CD4-positive, alpha-beta T cell treated with Interleukin-17A for 1 hour (primary cell): ENCODE results near the gene SRGAP3.

Source experiments
- DNase-seq: peaks from one replicate; pipeline ENCODE4 v3.0.0-alpha.2; 2020

Gene SRGAP3

DNA sequence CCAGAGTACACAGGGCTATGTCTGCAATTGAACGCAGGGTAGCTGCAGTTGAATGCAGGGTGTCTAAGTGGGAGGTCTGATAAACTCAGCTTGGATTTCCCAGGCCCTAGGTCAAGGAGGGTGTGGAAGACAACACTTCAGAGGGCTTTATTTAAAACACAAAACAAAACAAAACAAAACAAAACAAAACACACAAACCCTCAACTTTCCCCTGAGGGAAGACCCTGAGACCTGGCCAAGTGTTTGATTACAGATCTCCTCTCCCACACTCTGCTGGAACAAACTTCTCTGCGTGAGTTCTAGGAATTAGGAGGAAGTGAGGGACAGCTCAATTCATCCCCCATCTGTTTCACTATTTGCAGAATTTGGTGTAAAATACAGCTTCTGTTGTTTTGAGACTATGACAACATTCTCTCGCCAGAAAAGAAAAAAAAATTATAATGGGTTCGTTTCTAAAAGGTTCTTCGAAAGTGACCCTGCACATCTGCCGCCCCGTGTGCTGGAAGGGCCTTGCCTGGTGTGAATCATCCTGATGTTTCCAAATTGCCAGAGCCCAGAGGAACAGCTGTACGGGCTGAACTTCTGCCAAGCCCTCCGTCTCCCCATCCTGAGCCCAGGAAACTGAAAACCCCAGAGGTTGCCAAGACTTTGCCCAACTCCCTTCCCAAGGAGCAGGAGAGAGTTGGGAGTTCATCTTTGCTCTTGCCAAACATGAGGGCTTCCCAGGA is 212.9 kb downstream of the SRGAP3 start:
- DNase-seq, result no peak

DNA sequence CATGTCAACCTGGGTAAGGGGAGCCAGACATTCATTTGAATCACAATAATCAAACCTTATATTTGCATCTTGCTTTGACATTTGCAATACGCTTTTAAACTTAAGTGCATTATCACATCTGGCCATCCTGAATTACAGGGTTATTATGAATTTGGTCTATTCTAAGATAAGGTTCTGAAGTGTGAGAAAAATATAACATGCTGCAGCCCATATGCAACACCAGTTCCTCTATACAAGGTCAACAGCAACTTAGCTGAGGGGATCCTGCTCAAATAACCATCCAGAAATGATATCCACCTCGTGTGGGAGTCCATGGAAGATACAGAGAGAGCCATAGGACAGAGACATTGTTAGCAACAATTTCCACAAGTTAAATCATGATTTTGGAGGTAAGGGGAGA is 213.5 kb downstream of the SRGAP3 start:
- no peak for DNase-seq

DNA sequence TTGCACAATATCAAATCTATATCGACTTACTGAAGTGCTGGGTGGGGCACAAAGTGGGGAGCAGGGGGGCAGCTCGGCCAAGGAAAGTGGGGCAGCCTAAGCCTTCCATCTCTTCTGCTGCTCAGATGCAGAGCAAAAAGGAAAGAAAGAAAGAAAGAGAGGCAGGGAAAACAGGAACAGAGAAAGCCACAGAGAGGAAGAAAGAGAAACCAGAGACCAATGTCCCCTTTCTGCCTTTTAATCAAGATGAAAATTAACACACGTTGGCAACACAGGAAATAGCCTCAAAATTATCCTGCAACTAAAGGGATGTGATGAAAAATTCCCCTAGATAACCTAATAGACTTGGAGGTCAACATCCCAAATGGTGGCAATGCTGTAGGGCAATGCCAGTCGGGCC is 214.0 kb downstream of the SRGAP3 start:
- no peak for DNase-seq

DNA sequence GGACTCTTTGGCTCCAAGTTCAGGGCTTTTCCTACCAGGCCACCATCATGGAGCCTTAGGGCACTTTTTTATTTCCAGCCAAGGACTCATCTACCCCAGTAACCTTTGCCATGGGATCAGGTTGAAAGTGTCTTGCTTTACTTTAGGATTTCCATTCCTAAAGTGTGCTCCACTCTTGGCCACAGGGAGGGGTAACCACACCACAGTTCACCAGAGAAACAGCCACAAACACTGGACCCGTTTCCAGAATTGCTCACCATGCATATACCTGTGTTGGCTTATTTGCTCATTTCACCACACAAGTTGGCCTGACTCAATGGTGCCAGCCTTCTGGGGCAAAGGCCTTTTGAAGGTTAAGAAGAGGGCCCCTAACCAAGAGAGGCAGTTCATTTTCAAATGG is 215.6 kb downstream of the SRGAP3 start:
- DNase-seq, result no peak

DNA sequence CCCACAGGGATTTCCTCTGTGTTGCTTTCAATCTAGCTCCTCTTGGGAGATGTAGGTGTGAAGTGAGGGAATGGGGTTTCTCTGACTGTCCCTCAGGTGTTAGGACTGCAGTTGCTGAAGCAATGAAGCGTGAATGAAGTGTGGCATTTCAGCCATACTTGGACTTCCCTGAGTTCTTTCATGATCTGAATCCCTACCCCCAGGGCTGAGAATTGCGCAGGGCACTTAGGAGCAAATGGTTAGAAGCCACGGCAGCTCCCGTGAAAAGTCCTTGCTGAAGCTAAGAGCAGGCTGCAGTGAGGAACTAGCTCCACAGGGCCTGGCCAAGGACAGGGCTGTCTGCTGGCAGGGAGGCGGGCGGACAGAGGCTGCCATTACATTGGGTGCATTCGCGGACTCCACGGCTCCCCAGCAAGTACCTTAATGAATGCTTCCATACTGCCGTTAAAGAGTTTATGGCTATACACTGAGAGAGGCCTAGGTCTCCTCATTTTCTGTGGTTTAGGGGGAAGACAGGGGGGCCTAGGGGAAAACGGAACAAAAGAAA is 217.1 kb downstream of the SRGAP3 start:
- DNase-seq, result no peak

DNA sequence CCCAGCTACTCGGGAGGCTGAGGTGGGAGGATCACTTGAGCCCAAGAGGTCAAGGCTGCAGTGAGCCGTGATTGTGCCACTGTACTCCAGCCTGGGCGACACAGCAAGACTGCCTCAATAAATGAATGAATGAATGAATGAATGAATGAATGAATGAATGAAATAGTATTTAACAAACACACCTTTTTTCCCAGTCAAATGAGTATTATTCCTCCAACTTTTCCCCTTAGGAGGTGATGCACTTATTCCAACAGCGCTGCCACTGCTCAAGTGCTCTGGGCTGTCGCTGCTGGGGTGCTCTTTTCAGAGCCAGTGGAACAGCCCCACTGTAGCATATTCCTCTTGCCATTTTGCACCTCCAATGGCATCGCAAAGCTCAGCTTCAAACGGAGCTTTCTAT is 219.4 kb downstream of the SRGAP3 start:
- DNase-seq, result no peak

DNA sequence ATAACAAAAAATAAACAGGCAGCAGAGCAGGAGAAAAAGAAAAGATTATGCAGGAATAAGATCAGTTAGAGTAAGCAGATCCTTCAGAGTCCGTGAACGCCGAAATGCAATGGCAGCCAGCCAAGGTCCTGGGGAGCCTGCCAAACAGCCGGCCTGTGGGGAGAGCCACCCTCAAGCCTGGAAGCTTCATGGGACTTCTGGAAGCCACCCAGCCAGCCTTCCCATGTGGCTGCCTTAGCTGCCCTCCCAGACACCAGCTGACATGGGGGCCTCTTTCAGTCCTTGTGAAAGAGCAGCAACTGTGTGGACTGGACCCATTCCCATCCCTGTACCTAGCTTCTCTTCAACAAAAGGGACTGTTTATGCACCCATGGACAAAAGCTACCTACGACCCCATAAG is 221.3 kb downstream of the SRGAP3 start:
- no peak for DNase-seq

DNA sequence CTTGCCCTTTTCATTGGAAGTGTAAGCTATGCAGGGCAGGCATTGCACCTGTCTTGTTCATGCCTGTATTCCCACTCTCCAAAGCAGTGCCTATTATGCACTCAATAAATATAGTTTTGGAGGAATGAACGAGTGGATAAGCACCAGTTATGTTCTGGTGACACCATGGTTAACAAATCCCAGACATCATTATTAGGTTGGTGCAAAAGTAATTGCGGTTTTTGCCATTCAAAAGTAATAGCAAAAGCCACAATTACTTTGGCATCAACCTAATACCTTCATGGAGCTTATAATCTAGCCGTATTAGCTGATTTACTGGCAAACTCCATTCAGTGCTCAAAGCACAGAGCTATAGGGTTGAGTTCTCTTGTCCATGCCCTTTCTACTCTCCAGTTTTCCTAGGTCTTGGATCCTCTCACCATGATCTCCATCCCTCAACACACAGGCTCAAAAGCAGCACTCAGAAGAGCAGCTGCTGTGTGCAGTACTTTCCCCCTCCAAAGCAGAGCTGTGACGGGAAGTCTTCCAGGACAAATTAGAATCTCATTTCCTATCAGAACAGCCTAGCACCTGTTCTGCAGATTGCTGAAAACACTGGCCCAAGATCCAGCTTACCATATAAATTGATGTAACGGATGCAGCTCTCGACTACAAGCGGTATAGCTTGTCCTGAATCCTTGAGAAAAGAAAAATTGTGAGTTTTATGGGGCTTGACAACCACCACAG is 223.0 kb downstream of the SRGAP3 start:
- DNase-seq, result no peak

DNA sequence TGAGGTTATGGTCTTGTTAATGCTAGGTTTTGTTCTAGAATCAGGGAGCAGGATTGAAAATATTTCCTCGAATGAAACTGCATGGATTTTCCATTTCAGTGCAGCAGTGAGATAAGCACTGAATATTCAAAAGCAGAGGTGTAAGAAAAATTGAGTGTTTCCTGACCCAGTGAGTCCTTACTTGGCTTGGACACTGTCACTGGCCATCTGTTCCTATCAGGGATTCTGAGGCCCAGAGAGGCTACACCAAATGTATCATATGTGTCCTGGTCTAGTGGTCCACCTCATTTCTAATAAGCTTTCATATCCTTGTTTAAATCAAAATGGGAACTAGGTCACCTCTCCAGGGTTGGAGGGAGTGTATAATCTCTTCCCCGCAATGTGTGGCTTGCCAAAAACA is 225.1 kb downstream of the SRGAP3 start:
- DNase-seq, result no peak

DNA sequence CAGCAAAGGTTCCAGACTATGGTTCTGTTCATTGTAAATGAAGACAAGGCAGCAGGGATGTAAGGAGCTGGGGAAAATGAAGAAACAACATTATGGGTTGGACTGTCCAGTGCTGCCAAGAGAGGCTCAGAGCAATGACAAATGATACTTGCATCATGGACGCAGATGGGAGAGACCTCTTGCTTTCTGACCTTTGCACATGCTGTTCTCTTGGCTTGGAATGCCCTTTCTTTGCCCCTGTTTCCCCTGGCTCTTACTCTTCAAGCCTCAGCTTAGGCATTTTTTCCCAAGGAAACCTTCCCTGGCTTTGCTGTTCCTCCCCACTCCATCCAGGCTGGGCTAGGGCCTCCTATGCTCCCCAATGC is 226.2 kb downstream of the SRGAP3 start:
- DNase-seq, result no peak

DNA sequence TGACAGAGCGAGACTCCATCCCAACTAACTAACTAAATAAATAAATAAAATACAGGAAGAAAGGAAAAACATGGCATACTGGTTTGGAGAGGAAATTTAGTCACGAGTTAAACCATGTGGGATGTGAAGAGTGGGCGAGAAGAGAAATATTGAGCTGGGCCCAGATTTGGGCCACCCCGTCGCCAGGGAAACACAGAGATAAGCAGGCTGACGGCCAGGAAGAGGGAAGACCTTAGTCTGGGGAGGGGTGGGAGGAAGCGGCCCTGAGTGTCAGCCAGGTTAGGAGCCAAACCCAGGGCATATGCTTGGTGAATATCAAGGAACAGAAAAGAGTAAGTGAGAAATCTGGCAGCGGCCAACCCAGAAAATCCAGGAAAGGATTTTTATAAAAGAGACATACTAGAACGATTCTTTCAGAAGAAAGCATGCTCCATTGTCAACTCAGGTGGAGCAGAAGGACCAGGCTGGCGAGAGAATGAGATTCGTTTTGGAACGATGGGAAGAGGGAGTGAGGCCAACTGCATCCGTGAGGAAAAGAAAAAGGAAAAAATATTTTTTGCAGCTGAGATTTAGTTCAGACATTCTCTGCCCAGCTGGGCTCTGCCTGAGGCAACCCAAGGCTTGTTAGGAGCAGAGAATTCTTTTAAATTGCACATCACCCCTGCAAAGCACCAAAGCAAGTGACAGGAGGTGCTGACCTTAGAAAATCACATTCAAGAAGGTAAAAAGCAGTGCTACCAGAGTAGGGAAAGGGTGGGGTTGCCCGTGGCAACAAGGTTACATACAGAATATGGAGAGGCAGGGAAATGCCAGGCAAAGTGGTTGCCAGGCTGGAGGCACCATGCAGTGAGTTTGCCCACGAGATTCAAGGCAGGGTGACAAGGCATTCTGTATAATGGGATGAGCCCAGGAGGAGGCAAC is 226.9 kb downstream of the SRGAP3 start:
- DNase-seq, result no peak

DNA sequence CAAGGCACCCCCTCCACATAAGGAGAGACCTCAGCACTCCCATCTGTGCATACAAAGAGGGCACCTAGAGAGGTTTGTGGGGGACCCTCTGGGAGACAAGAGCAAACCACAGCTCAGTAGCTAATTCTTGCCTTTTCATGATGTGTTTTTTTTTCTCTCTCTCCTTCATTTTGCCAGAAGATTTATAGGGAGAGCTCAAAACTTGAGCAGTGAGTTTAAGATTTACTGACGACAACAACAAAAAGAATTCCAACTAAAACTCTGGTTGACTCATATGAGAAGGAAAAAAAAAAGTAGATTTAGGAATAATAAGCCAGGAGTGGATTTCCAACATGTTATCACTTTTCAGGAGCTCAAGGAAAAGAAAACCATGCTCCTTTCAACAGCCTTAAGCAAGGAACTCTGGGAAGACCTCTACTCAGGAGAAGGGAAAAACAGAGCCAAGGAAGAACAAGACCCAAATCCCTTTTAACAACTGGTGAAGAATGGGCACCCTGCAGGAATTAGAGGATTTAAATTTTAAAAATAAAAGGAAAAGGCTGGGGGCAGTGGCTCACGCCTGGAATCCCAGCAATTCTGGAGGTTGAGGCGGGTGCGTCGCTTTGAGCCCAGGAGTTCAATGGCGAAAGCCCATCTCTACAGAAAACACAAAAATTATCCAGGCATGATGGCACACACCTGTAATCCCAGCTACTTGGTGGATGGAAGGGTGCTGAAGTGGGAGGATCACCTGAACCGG is 228.0 kb downstream of the SRGAP3 start:
- no peak for DNase-seq

DNA sequence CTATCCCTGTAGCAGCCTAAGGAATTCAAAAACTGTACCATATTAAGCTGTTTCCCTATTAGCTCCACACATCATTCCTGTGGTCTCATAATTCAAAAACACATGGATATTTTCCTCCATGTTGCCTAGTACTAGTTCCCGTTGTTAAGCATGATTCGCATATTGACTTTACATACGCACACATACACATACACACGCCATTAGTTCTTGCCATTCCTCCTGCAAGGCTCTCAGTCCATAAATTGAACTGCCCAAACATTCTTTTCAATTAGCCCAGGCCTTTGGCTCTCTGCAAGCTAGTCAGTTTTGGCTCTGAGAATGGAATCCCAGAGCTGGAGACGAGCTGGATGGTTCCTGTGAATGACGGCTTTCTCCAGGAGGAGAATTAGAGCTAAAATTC is 229.0 kb downstream of the SRGAP3 start:
- no peak for DNase-seq

DNA sequence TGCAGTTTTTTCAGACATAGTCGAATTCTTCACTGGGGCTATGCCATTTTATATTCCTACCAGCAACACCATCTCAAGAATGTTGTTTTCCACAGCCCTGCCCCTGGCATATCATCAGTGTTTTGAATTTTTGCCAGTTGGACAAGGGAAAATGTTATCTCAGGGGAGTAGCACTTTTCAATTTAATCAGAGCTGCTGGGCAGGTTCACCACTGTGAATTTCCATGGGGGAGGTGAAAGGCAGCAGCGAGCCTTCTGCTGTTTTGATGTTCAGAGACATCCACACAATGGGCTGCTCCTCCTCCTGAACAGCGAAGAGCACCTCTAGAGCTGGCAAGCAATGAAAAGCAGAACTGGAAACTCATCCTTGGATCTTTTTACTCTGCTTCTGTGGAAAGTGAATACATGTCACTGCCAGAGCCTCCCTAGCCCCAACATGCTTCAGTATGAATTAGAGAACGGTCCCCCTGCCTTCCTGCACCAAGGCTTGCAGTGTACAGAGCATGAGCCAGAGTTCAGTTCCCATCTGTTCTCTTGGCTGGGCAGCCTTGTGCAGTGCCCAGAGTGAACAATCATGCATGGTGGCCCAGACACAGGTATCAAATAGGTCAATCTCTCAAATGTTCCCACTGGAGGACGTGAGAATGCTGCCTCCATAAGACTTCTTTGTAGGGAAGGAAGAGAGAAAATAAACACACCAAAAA is 230.0 kb downstream of the SRGAP3 start:
- no peak for DNase-seq

DNA sequence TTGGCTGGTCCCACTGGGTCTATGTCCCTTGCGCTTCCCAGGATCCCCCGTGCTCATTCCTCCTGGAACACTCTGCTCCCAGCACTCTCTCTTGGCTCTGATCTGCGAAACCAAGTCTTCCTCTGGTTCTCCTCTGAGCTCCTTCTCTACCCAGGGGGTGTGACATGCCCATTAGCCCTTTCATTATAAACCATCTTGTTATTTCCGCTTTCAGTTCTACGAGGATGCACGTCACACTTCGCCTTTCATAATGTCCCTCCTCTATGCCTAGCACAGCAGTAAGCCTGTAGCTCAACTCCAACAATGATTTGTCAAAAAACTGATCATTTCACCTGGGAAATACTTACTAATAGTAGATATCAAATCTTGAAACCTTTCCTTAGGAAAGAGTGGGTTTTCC is 234.2 kb downstream of the SRGAP3 start:
- no peak for DNase-seq

DNA sequence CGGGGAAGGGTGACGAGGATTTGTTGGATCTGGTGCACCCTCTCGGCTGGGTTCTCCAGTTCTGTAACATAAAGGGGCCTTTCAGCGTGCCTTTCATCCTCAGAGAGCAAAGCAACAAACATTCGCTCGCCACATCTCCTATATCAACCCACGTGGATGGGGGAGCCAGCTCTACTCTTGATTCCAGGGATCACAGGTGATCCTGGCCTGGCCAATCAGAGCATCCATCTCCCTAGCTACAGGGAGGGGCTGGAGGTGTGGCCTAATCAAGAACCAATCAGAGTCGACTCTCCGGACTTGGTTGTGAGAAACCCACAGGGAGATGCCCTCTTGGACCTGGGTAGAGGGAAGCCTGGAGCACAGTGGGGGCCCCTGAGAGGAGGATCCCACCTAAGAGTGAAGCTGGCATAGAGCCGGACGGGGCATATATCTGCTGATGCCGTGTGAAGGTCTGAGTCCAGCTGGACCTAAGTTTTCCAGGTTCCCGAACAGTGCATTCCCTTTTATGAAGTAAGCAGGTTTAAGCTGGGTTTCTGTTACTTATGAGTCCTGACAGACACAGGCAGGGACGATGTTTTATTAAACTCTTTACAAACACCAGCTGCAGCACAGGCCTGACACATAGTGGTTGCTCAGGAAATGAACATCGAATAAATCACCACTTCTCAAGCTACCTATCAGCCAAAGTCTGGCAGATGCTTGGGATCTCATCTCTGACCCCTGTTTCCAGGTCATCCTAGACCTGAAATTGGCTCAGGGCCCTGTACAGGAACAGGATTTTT is 235.5 kb downstream of the SRGAP3 start:
- no peak for DNase-seq

DNA sequence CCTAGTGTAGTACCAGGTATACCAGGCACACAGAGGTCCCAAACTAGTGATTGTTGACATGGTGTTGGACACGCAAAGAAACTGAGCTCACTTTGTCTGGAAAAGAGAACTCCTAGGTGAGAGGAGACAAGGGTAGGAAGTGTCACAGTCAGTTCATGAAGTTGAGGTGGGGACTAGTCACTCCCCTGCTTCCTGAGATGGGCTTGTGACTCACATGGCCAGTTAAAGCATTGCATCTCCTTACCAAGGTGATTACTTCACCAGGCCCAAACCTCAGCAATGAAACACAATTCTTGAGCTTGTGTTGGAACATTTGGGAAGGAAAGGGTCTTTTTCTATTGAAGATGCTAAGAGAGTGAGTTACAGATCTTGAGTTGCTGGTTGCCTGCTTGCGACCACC is 236.9 kb downstream of the SRGAP3 start:
- no peak for DNase-seq

DNA sequence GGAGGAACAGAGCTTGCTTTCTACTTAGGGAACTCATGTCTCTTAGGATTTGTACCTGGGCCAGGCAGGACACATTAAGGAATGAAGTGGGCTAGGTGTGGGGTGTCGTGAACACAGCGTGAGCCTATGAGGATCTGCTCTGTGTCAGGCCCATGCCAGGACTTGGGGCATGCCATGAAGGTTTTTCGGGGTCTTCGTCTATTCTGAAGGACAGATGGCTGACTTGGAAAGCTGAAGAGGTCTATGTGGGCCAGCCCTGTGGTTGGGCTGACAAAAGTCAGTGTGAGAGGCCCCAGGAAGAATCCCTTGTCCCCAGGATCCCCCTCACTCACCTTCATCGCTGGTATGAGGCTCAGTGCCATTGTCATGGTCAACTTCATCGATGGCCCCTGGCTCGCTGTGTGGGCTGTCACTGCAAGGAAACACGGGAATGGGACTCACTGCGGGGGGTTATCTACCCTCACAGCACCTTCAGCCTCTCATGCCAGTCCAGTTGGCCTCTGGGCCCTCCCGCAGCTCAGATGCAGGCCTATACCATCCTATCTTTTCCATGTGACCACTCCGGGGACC is 239.4 kb downstream of the SRGAP3 start:
- DNase-seq, result no peak

DNA sequence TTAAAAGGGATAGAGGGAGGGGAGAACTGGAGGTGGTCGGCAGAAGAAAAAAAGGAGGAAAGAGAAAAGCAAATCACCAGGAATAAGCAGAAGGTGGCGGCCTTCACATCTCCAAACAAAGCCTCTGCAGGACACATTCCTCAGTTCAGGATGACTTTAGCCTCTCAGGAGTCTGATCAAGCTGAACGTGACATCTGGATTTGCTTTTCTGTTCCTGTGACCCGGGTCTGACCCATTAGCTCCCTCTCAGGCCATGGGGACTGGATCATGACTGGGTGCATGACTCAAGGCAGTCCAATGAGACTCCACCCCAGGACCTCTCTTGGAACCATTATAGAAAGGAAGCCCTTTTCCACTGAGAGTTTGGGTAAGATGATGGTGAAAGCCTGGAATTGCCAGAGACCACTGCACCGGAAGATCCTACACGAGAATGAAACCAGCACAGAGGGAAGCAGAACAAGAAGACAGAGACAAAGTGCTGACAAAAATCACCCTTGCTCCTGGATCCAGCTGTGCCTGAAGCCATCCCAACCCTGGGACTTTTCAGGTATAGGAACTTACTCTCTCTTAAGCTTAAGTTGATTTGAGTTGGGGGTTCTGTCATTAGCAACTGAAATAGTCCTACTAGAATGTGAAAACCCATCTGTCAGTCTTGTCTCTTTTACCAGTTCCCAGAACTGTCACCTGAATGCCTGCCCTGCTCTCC is 240.7 kb downstream of the SRGAP3 start:
- DNase-seq, result no peak

DNA sequence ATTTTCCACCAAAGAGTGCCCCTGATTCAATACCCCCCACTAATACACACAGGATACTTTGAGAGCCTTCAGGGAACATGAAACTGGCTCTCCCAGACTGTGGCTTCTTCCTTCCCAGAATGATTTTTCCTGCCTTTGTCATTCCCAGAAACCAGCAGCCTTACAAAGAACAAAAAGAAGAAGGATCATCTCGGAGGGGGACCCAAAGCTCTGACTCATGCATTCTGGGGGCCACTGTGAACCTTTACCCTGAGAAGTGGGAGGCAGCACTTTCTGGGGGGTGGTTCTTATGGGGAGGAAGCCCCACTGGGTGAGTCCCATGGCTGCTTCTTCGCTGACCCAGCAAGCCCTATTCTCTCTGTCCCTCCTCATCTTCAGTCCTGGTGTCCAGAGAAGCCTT is 241.5 kb downstream of the SRGAP3 start:
- no peak for DNase-seq
